GM10266 (cell line): ENCODE measurements around the gene VCP.

ENCODE experiments used
- DNase-seq: peaks from one replicate; pipeline ENCODE4 v3.0.0; 2012; ENCODE audit errors: extremely low spot score
- TF ChIP-seq, protein P1 (sequence below): IDR thresholded peaks from 2 replicates; pipeline ENCODE4 v1.5.1; 2012; ENCODE audit warnings: mild to moderate bottlenecking, low read depth; ENCODE audit not compliant: control insufficient read depth, insufficient read depth; ENCODE audit errors: missing control alignments

VCP gene

DNA sequence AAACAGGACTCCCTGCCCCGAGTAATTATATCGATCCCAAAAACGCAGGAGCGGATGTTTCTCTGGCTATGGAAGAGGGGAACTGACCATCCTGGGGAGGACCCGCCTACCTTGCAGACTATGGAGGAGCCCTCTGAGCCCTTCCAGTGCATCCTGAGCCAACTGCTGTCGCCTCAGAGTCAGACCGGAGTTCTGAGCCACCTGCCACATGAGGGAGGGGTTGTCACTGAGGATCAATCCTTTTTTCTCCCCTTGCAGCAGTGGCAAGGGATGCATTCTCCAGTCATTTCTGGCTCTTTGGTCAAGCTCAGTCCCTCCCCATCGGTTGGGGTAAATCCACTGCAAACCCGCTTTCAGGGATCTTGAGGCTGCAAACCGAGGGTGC is 6.6 kb upstream of the VCP start:
- TF ChIP-seq, protein P1, sequence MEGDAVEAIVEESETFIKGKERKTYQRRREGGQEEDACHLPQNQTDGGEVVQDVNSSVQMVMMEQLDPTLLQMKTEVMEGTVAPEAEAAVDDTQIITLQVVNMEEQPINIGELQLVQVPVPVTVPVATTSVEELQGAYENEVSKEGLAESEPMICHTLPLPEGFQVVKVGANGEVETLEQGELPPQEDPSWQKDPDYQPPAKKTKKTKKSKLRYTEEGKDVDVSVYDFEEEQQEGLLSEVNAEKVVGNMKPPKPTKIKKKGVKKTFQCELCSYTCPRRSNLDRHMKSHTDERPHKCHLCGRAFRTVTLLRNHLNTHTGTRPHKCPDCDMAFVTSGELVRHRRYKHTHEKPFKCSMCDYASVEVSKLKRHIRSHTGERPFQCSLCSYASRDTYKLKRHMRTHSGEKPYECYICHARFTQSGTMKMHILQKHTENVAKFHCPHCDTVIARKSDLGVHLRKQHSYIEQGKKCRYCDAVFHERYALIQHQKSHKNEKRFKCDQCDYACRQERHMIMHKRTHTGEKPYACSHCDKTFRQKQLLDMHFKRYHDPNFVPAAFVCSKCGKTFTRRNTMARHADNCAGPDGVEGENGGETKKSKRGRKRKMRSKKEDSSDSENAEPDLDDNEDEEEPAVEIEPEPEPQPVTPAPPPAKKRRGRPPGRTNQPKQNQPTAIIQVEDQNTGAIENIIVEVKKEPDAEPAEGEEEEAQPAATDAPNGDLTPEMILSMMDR = no peak
- DNase-seq = no peak

DNA sequence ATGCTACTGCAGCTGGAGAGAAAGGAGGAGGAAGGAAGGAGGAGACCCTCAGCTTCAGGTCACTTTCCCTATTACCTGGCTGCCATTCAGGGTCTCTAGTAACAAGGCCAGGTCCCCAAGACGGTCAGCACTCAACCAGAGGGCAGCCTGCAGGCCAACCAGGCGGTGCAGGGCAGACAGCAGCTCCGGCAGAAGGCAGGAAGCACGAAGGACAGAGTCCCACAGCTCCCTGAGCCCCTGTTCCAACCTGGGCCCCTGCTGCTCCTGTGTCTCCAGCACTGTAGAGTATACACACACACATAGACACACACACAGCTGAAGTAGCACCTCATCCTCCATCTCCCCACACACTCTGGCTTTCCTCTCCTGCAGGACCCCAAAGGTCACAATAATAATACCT is 5.6 kb upstream of the VCP start:
- DNase-seq = no peak
- TF ChIP-seq, protein P1 = no peak

DNA sequence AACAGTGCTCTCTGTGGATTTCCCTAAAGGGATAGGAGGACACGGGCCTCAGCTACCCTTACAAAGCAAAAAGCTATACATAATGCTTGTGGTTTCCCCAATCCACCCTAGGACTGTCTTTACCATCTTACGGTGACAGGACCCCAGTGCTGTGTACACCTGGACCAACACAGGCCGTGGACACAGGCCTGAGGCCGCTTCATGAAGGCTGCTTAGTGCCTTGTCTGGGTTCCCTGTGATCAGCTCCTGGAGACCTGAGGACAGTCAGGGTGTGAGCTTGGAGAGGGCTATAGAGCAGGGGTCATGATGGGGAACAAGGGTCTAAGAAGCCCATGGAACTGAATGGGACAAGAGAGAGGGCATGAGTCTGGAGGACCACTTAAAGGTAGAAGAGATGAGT is 4.4 kb upstream of the VCP start:
- no peak for DNase-seq
- TF ChIP-seq, protein P1 = no peak

DNA sequence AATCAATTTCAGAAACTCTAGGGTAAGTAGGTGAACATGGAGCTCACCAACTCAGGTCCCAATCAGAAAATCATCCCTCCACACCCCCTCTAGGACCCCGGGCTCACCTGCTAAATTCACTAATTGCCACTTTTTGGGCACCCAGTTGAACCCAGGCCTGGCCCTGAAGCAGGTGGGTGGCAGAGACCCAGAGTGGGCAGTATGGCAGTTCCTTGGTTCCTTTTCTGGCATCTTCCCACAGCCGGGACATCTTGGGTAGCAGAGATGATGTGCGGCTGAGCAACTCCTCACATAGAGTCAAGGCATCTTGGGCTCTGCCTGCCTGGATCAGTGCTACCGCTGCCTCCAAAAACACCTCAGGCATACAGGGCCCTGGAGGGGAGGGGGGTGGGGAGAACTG is 2.9 kb upstream of the VCP start:
- TF ChIP-seq, protein P1 = no peak
- DNase-seq = no peak

DNA sequence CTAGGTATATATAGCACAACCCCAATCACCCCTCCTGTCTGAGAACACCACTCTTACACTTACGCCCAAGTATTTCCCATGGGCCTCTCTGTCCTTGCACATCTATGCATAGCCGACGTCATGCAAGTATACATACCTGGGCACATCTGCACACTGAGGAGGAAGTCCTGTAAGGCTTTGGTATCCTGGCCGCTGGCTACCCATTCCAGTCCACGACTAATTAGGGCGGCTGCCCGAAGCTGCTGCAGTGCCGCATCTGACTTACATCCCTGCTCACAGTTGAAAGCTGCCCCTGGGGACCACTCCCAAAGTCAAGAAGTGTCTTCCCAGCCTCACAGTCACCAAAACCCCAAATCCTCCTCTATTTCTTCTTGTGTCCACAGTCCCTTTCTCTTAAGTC is 2.4 kb upstream of the VCP start:
- TF ChIP-seq, protein P1 = no peak
- no peak for DNase-seq

DNA sequence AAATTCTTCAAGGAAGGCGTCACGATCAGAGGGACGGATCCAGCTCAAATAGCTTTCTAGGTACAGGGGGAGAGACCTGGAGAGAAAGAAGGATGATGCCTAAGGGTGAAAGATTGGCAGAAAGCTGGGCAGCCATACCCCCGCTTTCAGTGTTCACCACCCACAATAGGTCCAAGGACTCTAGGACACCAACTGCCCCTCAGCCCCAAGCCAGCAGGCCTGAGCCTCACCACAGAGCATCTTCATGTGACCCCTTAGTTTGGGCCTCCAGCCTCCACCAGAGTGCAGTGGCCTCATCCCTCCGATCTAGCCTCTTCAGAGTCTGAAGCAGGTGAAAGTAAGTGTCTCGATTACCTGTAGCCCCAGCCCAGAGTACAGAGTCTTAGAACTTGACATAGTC is 1.7 kb upstream of the VCP start:
- TF ChIP-seq, protein P1 = no peak
- DNase-seq = no peak

DNA sequence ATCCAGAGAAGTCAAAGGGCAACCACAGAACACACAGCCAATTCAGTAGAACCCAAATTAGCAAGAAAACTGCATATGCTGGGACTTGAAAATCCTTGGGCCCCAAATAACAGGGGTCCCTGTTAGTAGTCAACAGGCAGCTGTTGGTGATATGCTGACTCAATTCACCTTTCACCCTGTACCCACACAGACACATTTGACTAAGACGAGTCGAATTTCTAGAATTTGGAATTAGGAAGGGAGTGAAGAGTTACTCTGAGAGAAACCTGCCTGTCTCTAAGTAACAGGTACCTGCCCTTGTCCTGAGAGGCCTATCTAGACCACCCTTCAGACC is 821 bp upstream of the VCP start:
- TF ChIP-seq, protein P1 = no peak
- DNase-seq = no peak
